Smooth muscle cell (in vitro differentiated cells): ENCODE results near the gene SRRD. TPM values are rescaled to one million over a fixed set of nuclear protein-coding genes. Genes with fewer than 3 reads are reported as not detected.

Source experiments
- DNase-seq: peaks from one replicate; lab custom pipeline; 2025; ENCODE audit not compliant: unreplicated experiment; lab: John Stamatoyannopoulos, UW
- H2AFZ ChIP-seq: fragments of 200-600 bp; sonication (generic); 2 replicates; pipeline ENCODE4 v1.6.0; 2016; ENCODE audit warnings: antibody characterized with exemption, low read depth, mild to moderate bottlenecking
- H3F3A ChIP-seq: fragments of 200-600 bp; sonication (generic); 2 replicates; pipeline ENCODE4 v1.6.0; 2017; ENCODE audit warnings: antibody characterized with exemption, low read depth
- H3K27ac ChIP-seq: fragments of 200-600 bp; sonication (generic); 2 replicates; pipeline ENCODE4 v1.5.1; 2016; ENCODE audit warnings: low read depth, mild to moderate bottlenecking
- H3K27me3 ChIP-seq: fragments of 200-600 bp; sonication (generic); 2 replicates; pipeline ENCODE4 v1.6.1; 2016; ENCODE audit warnings: low read depth, mild to moderate bottlenecking
- H3K36me3 ChIP-seq: fragments of 200-600 bp; sonication (generic); 2 replicates; pipeline ENCODE4 v1.5.1; 2016; ENCODE audit warnings: low read depth
- H3K4me1 ChIP-seq: fragments of 200-600 bp; sonication (generic); 2 replicates; pipeline ENCODE4 v1.5.1; 2016; ENCODE audit warnings: low read depth
- H3K4me2 ChIP-seq: fragments of 200-600 bp; sonication (generic); 2 replicates; pipeline ENCODE4 v1.6.0; 2016; ENCODE audit warnings: mild to moderate bottlenecking
- H3K4me3 ChIP-seq: fragments of 200-600 bp; sonication (generic); 2 replicates; pipeline ENCODE4 v1.5.1; 2016; ENCODE audit warnings: mild to moderate bottlenecking
- H3K79me2 ChIP-seq: fragments of 200-600 bp; sonication (generic); 2 replicates; pipeline ENCODE4 v1.6.0; 2016; ENCODE audit warnings: low read depth, mild to moderate bottlenecking
- H3K9ac ChIP-seq: fragments of 200-600 bp; sonication (generic); 2 replicates; pipeline ENCODE4 v1.6.0; 2016; ENCODE audit warnings: low read depth
- H3K9me3 ChIP-seq: fragments of 200-600 bp; sonication (generic); replicated peaks from 2 replicates; pipeline ENCODE4 v1.5.1; 2016; ENCODE audit warnings: low read depth
- H4K20me1 ChIP-seq: fragments of 200-600 bp; sonication (generic); 2 replicates; pipeline ENCODE4 v1.6.0; 2016; ENCODE audit warnings: low read depth
- WGBS: methylation state at CpG from one replicate; pipeline ENCODE4 v1.1.7; 2016; ENCODE audit warnings: low lambda C conversion rate; 5-methylcytosine and 5-hydroxymethylcytosine counted together
- polyA plus RNA-seq: library from polyadenylated mRNA; unstranded; fragments of >200 nt; fragmentation: Nextera tagmentation; extraction: Ambion mirVana; gene quantifications from 2 replicates; pipeline ENCODE4 v1.2.1, GENCODE V29; 2016
- total RNA-seq: library from RNA; depleted of rRNA; stranded (reverse); fragments of >200 nt; gene quantifications from 2 replicates; pipeline ENCODE4 v1.2.3, GENCODE V29; 2014
- TF ChIP-seq, protein P1 (sequence below): fragments of 200-600 bp; sonication (generic); IDR thresholded peaks from 2 replicates; pipeline ENCODE4 v1.5.1; 2017; ENCODE audit warnings: borderline replicate concordance, mild to moderate bottlenecking, antibody characterized with exemption; ENCODE audit not compliant: insufficient read depth, poor library complexity, severe bottlenecking

SRRD gene
- total and polyA plus RNA-seq, 2 experiments from 2014 or later: 20.7 to 34.5 TPM

DNA sequence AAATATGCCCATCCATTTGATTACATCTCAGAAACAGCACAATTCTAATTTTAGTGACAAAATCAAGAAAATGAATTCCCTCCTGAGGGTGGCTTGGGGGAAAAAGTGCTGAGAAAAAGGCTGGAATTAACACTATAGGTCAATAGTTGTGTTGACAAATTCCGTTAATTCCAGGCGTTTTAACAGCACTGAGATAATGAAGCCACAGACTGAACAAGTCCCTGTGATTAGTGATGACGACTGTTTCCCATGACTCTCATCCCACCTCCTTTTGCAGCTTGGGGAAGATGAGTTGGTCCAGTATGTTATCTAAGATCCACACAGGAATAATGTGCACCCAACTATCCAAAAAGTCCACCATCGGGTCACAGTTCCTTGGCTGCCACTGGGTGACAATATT is 12.8 kb downstream of the SRRD start:
- Histone ChIP-seq H2AFZ (no peak overlapping the region), H3K36me3 (peaks cover 28% of the 10 kb centered on the region), H3K27ac (peak overlapping the region; percentile 70), H3K27me3 (no peaks in the 10 kb centered on the region), H3K4me3 (no peak overlapping the region), H3K79me2 (no peaks in the 10 kb centered on the region), H3K9ac (no peak overlapping the region), H3K4me1 (no peaks in the 10 kb centered on the region), H3F3A (no peaks in the 10 kb centered on the region), H3K9me3 (no peaks in the 10 kb centered on the region), H4K20me1 (no peaks in the 10 kb centered on the region), H3K4me2 (no peak overlapping the region)
- TF ChIP-seq, protein P1, sequence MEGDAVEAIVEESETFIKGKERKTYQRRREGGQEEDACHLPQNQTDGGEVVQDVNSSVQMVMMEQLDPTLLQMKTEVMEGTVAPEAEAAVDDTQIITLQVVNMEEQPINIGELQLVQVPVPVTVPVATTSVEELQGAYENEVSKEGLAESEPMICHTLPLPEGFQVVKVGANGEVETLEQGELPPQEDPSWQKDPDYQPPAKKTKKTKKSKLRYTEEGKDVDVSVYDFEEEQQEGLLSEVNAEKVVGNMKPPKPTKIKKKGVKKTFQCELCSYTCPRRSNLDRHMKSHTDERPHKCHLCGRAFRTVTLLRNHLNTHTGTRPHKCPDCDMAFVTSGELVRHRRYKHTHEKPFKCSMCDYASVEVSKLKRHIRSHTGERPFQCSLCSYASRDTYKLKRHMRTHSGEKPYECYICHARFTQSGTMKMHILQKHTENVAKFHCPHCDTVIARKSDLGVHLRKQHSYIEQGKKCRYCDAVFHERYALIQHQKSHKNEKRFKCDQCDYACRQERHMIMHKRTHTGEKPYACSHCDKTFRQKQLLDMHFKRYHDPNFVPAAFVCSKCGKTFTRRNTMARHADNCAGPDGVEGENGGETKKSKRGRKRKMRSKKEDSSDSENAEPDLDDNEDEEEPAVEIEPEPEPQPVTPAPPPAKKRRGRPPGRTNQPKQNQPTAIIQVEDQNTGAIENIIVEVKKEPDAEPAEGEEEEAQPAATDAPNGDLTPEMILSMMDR: no peak
- WGBS: 53% methylated on average over 4 of the region's 4 CpGs
- no peak for DNase-seq

DNA sequence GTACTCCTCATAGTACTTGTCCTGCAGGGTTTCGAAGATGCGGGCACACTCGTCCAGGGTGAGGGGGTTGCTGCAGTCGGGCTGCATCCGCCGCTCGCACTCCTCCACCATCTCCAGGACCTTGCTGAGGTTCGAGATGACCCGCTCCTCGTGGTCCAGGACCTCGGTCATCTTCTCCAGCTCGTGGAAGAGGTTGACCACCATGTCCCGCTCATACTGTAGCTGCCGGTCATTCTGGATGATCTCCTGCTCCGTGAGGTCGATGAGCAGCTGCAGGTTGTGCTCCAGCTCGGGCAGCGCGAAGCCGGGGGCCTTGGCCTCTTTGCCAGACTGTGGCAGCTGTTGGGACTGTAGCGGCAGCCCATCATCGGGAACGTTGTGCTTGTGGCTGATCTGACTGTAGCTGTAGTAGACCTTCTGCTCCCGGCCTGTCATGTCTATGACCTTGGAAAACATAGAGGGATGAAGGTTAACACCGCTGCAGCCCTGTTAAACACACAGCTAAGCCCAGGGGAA is 15.6 kb downstream of the SRRD start:
- no peak overlapping the region for H3K4me2 ChIP-seq
- H3K4me1 ChIP-seq: no peaks in the 10 kb centered on the region
- no peaks in the 10 kb centered on the region for H3F3A ChIP-seq
- TF ChIP-seq, protein P1: no peak
- DNase-seq: no peak
- no peak overlapping the region for H3K4me3 ChIP-seq
- peaks cover 30% of the 10 kb centered on the region for H3K36me3 ChIP-seq
- H4K20me1 ChIP-seq: no peaks in the 10 kb centered on the region
- peak overlapping the region; percentile 90 for H3K27ac ChIP-seq
- no peaks in the 10 kb centered on the region for H3K79me2 ChIP-seq
- H3K9ac ChIP-seq: no peak overlapping the region
- H3K9me3 ChIP-seq: no peaks in the 10 kb centered on the region
- WGBS: 95% methylated on average over 25 of the region's 25 CpGs
- H3K27me3 ChIP-seq: no peaks in the 10 kb centered on the region
- no peak overlapping the region for H2AFZ ChIP-seq

DNA sequence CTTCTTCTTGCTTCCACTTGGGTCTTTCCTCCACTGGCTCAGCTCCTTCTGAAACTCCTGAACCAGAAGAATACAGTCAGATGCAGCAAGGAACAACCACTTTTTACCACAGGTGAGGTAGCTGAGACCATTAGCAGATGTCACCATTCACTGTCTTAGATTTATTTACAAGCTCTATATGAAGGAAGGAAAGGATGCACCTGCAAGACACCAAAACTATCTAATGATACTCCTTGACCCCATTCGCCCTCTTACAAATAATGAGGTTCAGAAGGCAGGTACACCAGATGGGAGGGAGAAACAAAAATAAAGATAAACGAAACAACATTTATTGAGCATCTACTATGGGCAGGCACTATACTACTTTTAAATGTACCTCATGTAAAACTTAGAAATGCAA is 18.3 kb downstream of the SRRD start:
- 90% methylated on average over 2 of the region's 2 CpGs for WGBS
- H3F3A ChIP-seq: no peaks in the 10 kb centered on the region
- H4K20me1 ChIP-seq: no peaks in the 10 kb centered on the region
- H3K36me3 ChIP-seq: peaks cover 37% of the 10 kb centered on the region
- H3K4me2 ChIP-seq: no peak overlapping the region
- DNase-seq: no peak
- TF ChIP-seq, protein P1: no peak
- H3K9ac ChIP-seq: no peak overlapping the region
- no peaks in the 10 kb centered on the region for H3K27me3 ChIP-seq
- no peaks in the 10 kb centered on the region for H3K9me3 ChIP-seq
- H2AFZ ChIP-seq: no peak overlapping the region
- no peaks in the 10 kb centered on the region for H3K4me1 ChIP-seq
- no peak overlapping the region for H3K27ac ChIP-seq
- no peak overlapping the region for H3K4me3 ChIP-seq
- H3K79me2 ChIP-seq: no peaks in the 10 kb centered on the region
